BJ (cell line): ENCODE results near the gene FTH1. TPM values are rescaled to one million over a fixed set of nuclear protein-coding genes. Genes with fewer than 3 reads are reported as not detected.
"Not testable (repeated sequence)": the region's sequence is repeated elsewhere in the genome, so short reads cannot be mapped to it uniquely, and the experiment has no call there.

Source experiments
- CTCF ChIA-PET: fragments of 350-600 bp; formaldehyde crosslinking; extraction: SDS; loops from one replicate; lab custom pipeline; 2021; ENCODE audit warnings: antibody characterized with exemption, inconsistent platforms; lab: Yijun Ruan, JAX
- POLR2A ChIA-PET: fragments of 300-600 bp; sonication (Branson Sonifier 250); formaldehyde crosslinking; extraction: SDS; loops from one replicate; lab custom pipeline; 2021; ENCODE audit warnings: antibody characterized with exemption; lab: Charles Lee
- DNase-seq: peaks from one replicate; pipeline ENCODE4 v3.0.0-alpha.2; 2011; ENCODE audit warnings: low read depth
- H3K27me3 ChIP-seq: 2 replicates; pipeline ENCODE4 v1.6.0; 2011; ENCODE audit warnings: low read length; ENCODE audit not compliant: control insufficient read depth, insufficient read depth
- H3K36me3 ChIP-seq: 2 replicates; pipeline ENCODE4 v1.5.1; 2011; ENCODE audit warnings: low read length; ENCODE audit not compliant: control insufficient read depth, insufficient read depth
- H3K4me3 ChIP-seq: 2 replicates; pipeline ENCODE4 v1.5.1; 2011; ENCODE audit warnings: low read depth, mild to moderate bottlenecking, control low read depth, low read length
- CTCF ChIP-seq: IDR thresholded peaks from 2 replicates; pipeline ENCODE4 v1.5.1; 2011; ENCODE audit warnings: low read depth, mild to moderate bottlenecking, control low read depth, inconsistent platforms, low read length, moderate library complexity; ENCODE audit not compliant: insufficient read depth
- polyA plus RNA-seq: library from polyadenylated mRNA; depleted of rRNA; stranded (reverse); fragments of >200 nt; gene quantifications from 2 replicates; pipeline ENCODE4 v1.2.3, GENCODE V29; 2011

FTH1 gene
- polyA plus RNA-seq, 1 experiment = 1,472 TPM

DNA sequence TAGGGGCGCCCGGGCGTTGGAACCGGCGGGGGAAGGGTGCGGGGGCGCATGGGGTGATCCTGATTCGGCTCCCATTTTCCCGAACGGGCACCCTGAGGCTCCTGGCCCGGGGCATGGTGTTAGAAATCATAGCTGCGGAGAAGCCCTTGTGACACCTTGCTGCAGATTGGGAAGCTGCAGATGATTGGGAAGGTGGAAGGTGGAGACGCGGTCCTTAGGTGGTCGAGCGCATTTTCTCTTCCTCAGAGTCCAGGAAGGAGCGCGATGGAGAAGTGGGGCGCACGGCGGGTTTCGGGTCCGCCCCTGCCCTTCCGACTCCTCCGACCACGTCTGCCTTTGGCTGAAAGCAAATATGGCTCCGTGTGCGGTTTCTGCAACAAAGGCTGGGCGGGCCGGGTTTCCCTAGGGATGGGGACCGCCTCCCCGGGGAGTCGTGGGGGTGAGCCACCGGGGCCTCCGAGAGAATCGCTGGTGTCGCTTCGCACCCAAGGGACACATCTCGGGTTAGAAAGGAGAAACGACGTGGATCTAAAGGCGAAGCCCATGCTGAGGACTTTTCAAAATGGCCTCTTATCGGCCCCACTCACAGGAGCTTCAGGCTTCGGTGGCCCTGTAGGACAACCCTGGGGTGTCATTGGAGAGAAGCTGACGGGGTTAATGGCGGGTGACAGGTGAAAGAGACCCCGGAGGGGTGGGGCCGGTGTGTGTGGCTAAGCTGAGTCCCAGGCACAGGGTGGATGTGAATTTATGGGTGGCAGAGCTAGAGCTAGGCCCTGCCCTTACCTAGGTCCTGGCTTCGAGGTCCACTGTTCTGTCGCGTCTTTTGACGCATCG lies 707 bp upstream of the FTH1 start:
- Histone ChIP-seq H3K27me3 (no peaks in the 10 kb centered on the region), H3K4me3 (peak overlapping the region; percentile 83), H3K36me3 (peaks cover 14% of the 10 kb centered on the region)
- POLR2A ChIA-PET = interaction anchor here (0.7 to 1.3 kb wide), 4 partner anchors 20 to 114 kb away, joined by 3 to 7 read pairs (median 3); no protein-coding TSS in a partner anchor
- no peak for TF ChIP-seq CTCF
- CTCF ChIA-PET = interaction anchor here (0.7 to 5.9 kb wide), 7 partner anchors 21 to 140 kb away, joined by 3 to 42 read pairs (median 6); no protein-coding TSS in a partner anchor
- DNase-seq = no peak

GRCh38 chr11:61966734-61967115 lies 709 bp downstream of the FTH1 start:
- Histone ChIP-seq H3K36me3 (peaks cover 15% of the 10 kb centered on the region), H3K27me3 (no peaks in the 10 kb centered on the region), H3K4me3 (peak overlapping the region; percentile 83)
- ChIA-PET CTCF (interaction anchor here (0.6 to 5.9 kb wide), 4 partner anchors 19 to 116 kb away, joined by 5 to 42 read pairs (median 16); no protein-coding TSS in a partner anchor), POLR2A (interaction anchor here (0.6 kb wide), 1 partner anchor 44 kb away, joined by 3 read pairs; no protein-coding TSS in a partner anchor)
- no peak for TF ChIP-seq CTCF
- no peak for DNase-seq

- not testable (repeated sequence) for DNase-seq, H3K27me3 ChIP-seq
- H3K36me3 ChIP-seq = peaks cover 15% of the 10 kb centered on the region
- peak overlapping the region; percentile 83 for H3K4me3 ChIP-seq
- ChIA-PET POLR2A (interaction anchor here (1.3 kb wide), 1 partner anchor 15 kb away, joined by 3 read pairs; no protein-coding TSS in a partner anchor), CTCF (interaction anchor here (0.6 to 4.5 kb wide), 5 partner anchors 11 to 167 kb away, joined by 3 to 30 read pairs (median 5); no protein-coding TSS in a partner anchor)
These were observed 2.7 kb downstream of the FTH1 start for GRCh38 chr11:61964666-61965271.

GRCh38 chr11:61964058-61964665 lies 3.3 kb downstream of the FTH1 start:
- Histone ChIP-seq H3K4me3 (peak overlapping the region; percentile 83), H3K27me3 (no peaks in the 10 kb centered on the region), H3K36me3 (peaks cover 17% of the 10 kb centered on the region)
- POLR2A ChIA-PET = no interaction called here
- no peak for DNase-seq
- no peak for TF ChIP-seq CTCF
- CTCF ChIA-PET = interaction anchor here (1.9 to 4.5 kb wide), 3 partner anchors 66 to 144 kb away, joined by 5 to 30 read pairs (median 21); no protein-coding TSS in a partner anchor

DNA sequence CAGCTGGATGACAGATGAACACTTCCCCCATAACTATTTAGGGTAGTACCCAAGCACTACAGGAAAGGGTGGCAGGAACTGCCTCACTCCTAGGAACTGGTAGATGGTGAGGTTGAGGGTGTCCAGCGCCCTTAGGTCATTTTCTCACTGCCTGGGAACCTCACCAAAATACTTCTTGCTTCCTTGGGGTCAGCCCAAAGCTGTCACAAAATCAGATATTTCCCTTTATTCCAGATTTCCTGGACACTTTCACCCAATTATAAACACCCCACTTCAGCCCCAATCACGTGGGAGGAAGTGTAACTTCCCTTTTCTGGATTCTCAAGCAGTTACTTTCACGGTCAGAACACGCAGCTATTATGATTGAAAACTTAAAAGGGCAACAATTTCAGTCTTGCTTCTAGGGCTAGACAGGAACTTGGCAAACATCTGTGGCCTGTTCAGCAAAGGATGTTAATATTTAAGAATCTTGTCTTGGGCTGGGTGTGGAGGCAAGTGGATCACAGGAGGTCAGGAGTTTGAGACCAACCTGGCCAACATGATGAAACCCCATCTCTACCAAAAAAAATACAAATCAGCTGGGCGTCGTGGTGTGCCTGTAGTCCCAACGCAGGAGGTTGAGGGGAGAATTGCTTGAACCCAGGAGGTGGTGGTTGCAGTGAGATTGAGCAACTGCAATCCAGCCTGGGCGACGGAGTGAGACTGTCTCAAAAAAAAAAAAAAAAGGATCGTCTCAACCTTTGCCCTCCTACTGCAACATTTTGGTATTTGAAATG lies 4.0 kb downstream of the FTH1 start:
- no peak for TF ChIP-seq CTCF
- CTCF ChIA-PET = interaction anchor here (0.9 to 4.5 kb wide), 5 partner anchors 16 to 144 kb away, joined by 3 to 30 read pairs (median 5); no protein-coding TSS in a partner anchor
- H3K27me3 ChIP-seq = no peaks in the 10 kb centered on the region
- peaks cover 17% of the 10 kb centered on the region for H3K36me3 ChIP-seq
- POLR2A ChIA-PET = no interaction called here
- no peak overlapping the region for H3K4me3 ChIP-seq
- DNase-seq = no peak
